HFFc6 (cell line): ENCODE data around the gene CTNNA3. TPM values are rescaled to one million over a fixed set of nuclear protein-coding genes. Genes with fewer than 3 reads are reported as not detected.

ENCODE experiments used
- DNase-seq: peaks from one replicate; pipeline ENCODE4 v3.0.0-alpha.2; 2018
- H3K27ac Mint-ChIP-seq: 2 replicates; pipeline ENCODE4 v1.8.0; 2020; ENCODE audit warnings: mild to moderate bottlenecking, mixed read lengths
- H3K27me3 Mint-ChIP-seq: 2 replicates; pipeline ENCODE4 v1.8.0; 2021; ENCODE audit warnings: mild to moderate bottlenecking, moderate library complexity, mixed read lengths; ENCODE audit not compliant: insufficient read depth
- H3K36me3 Mint-ChIP-seq: 2 replicates; pipeline ENCODE4 v1.8.0; 2021; ENCODE audit warnings: low read depth, mixed read lengths
- H3K4me1 Mint-ChIP-seq: 2 replicates; pipeline ENCODE4 v1.8.0; 2020; ENCODE audit warnings: low read depth, mixed read lengths
- H3K4me3 Mint-ChIP-seq: 2 replicates; pipeline ENCODE4 v1.8.0; 2020; ENCODE audit warnings: mild to moderate bottlenecking, moderate library complexity, mixed read lengths
- H3K9me3 Mint-ChIP-seq: 2 replicates; pipeline ENCODE4 v1.8.0; 2020; ENCODE audit warnings: mild to moderate bottlenecking, mixed read lengths
- CTCF ChIP-seq: fragments of 200-600 bp; sonication (generic); IDR thresholded peaks from 2 replicates; pipeline ENCODE4 v1.5.0; 2021; ENCODE audit warnings: antibody characterized with exemption, mild to moderate bottlenecking
- total RNA-seq, 6 experiments: library from RNA; stranded (reverse); fragmentation: NEBNext Ultra II Directional; extraction: Animal tissue kit (Norgen Biotek cat#: 25700); gene quantifications; 2 replicates in 1 of 6; 3 replicates in 5 of 6; pipeline ENCODE4 v1.2.3, GENCODE V29; 2021

The CTNNA3 gene
- total RNA-seq, 6 experiments from 2014 or later: not detected

- H3K36me3 Mint-ChIP-seq: no peaks in the 10 kb centered on the region
- H3K9me3 Mint-ChIP-seq: peaks cover 17% of the 10 kb centered on the region; the same call in 1 of the 2 replicates
- no peak overlapping the region for H3K27ac Mint-ChIP-seq
- peaks cover 3% of the 10 kb centered on the region; the same call in 1 of the 2 replicates for H3K27me3 Mint-ChIP-seq
- no peak for DNase-seq
- H3K4me3 Mint-ChIP-seq: no peak overlapping the region
- peak; percentile 43; the same call in 1 of the 2 replicates for TF ChIP-seq CTCF
- no peaks in the 10 kb centered on the region for H3K4me1 Mint-ChIP-seq
These were observed 1109.9 kb downstream of the CTNNA3 start for GRCh38 chr10:66586073-66586472.

- no peak for DNase-seq
- no peaks in the 10 kb centered on the region for H3K36me3 Mint-ChIP-seq
- H3K27me3 Mint-ChIP-seq: no peaks in the 10 kb centered on the region
- H3K4me1 Mint-ChIP-seq: no peaks in the 10 kb centered on the region
- H3K9me3 Mint-ChIP-seq: no peaks in the 10 kb centered on the region; the same call in 1 of the 2 replicates
- H3K4me3 Mint-ChIP-seq: no peak overlapping the region
- TF ChIP-seq CTCF: no peak
- H3K27ac Mint-ChIP-seq: no peak overlapping the region
These were observed 1120.6 kb downstream of the CTNNA3 start for GRCh38 chr10:66575251-66575855.

- peaks cover 5% of the 10 kb centered on the region; the same call in 1 of the 2 replicates for H3K9me3 Mint-ChIP-seq
- no peak for TF ChIP-seq CTCF
- no peak overlapping the region for H3K4me3 Mint-ChIP-seq
- H3K27me3 Mint-ChIP-seq: no peaks in the 10 kb centered on the region
- H3K4me1 Mint-ChIP-seq: no peaks in the 10 kb centered on the region
- DNase-seq: no peak
- no peak overlapping the region for H3K27ac Mint-ChIP-seq
- H3K36me3 Mint-ChIP-seq: no peaks in the 10 kb centered on the region
These were observed 1123.3 kb downstream of the CTNNA3 start for GRCh38 chr10:66572700-66573099.

- no peak for TF ChIP-seq CTCF
- no peak overlapping the region for H3K27ac Mint-ChIP-seq
- H3K27me3 Mint-ChIP-seq: peaks cover 2% of the 10 kb centered on the region; the same call in 1 of the 2 replicates
- no peaks in the 10 kb centered on the region for H3K36me3 Mint-ChIP-seq
- H3K9me3 Mint-ChIP-seq: peaks cover 10% of the 10 kb centered on the region
- no peaks in the 10 kb centered on the region for H3K4me1 Mint-ChIP-seq
- no peak overlapping the region for H3K4me3 Mint-ChIP-seq
- DNase-seq: no peak
These were observed 1130.0 kb downstream of the CTNNA3 start for GRCh38 chr10:66565999-66566398.

- Mint-ChIP-seq H3K27ac (no peak overlapping the region), H3K4me3 (no peak overlapping the region), H3K9me3 (peaks cover 16% of the 10 kb centered on the region), H3K36me3 (no peaks in the 10 kb centered on the region), H3K4me1 (no peaks in the 10 kb centered on the region), H3K27me3 (peaks cover 2% of the 10 kb centered on the region; the same call in 1 of the 2 replicates)
- DNase-seq: no peak
- no peak for TF ChIP-seq CTCF
These were observed 1131.7 kb downstream of the CTNNA3 start for GRCh38 chr10:66564287-66564686.
